Trophoblast cell (in vitro differentiated cells and primary cell): ENCODE data around the gene PKP4.

Experiments
- DNase-seq, 2 donors: peaks; one replicate each; pipeline ENCODE4 v3.0.0-alpha.2; 2016
- H2AFZ ChIP-seq: 2 replicates; pipeline ENCODE4 v1.6.1; 2013; ENCODE audit warnings: low read length, moderate library complexity, mild to moderate bottlenecking; ENCODE audit not compliant: insufficient read depth, poor library complexity
- H2AK5ac ChIP-seq: 2 replicates; pipeline ENCODE4 v1.6.1; 2013; ENCODE audit warnings: mild to moderate bottlenecking, low read length
- H2BK120ac ChIP-seq: 2 replicates; pipeline ENCODE4 v1.6.1; 2013; ENCODE audit warnings: low read length, mild to moderate bottlenecking, moderate library complexity; ENCODE audit not compliant: insufficient read depth, poor library complexity
- H2BK12ac ChIP-seq: 2 replicates; pipeline ENCODE4 v1.6.1; 2013; ENCODE audit warnings: mild to moderate bottlenecking, low read length, moderate library complexity
- H2BK5ac ChIP-seq: 2 replicates; pipeline ENCODE4 v1.6.1; 2013; ENCODE audit warnings: low read length, low read depth, moderate library complexity, mild to moderate bottlenecking; ENCODE audit not compliant: poor library complexity
- H3K14ac ChIP-seq: 2 replicates; pipeline ENCODE4 v1.6.1; 2013; ENCODE audit warnings: mild to moderate bottlenecking, low read length
- H3K18ac ChIP-seq: 2 replicates; pipeline ENCODE4 v1.6.1; 2013; ENCODE audit warnings: mild to moderate bottlenecking, low read length
- H3K23ac ChIP-seq: 2 replicates; pipeline ENCODE4 v1.6.1; 2013; ENCODE audit warnings: low read length
- H3K27ac ChIP-seq: 2 replicates; pipeline ENCODE4 v1.5.1; 2013; ENCODE audit warnings: low read depth, mild to moderate bottlenecking, inconsistent platforms, low read length, moderate library complexity
- H3K27me3 ChIP-seq: 2 replicates; pipeline ENCODE4 v1.6.1; 2013; ENCODE audit warnings: inconsistent platforms, mild to moderate bottlenecking, low read length, moderate library complexity; ENCODE audit not compliant: insufficient read depth
- H3K36me3 ChIP-seq, 2 experiments: 1 replicate in 1 of 2; 2 replicates in 1 of 2; pipeline ENCODE4 v1.6.1; 2013; ENCODE audit warnings: low read length in 2 of 2, mild to moderate bottlenecking in 2 of 2, moderate library complexity in 1 of 2; ENCODE audit not compliant: insufficient read depth in 2 of 2, control insufficient read depth in 1 of 2
- H3K4ac ChIP-seq: 2 replicates; pipeline ENCODE4 v1.6.1; 2013; ENCODE audit warnings: low read depth, mild to moderate bottlenecking, low read length, moderate library complexity
- H3K4me1 ChIP-seq, 2 experiments: 1 replicate in 1 of 2; 2 replicates in 1 of 2; pipeline ENCODE4 v1.6.1; 2013; ENCODE audit warnings: low read length in 2 of 2, mild to moderate bottlenecking in 2 of 2, moderate library complexity in 1 of 2; ENCODE audit not compliant: insufficient read depth in 2 of 2, control insufficient read depth in 1 of 2
- H3K4me2 ChIP-seq: 2 replicates; pipeline ENCODE4 v1.6.1; 2013; ENCODE audit warnings: inconsistent platforms, mild to moderate bottlenecking, low read length, moderate library complexity
- H3K4me3 ChIP-seq: 2 replicates; pipeline ENCODE4 v1.5.1; 2013; ENCODE audit warnings: mild to moderate bottlenecking, low read depth, low read length, inconsistent platforms
- H3K79me1 ChIP-seq: one replicate; pipeline ENCODE4 v1.6.1; 2013; ENCODE audit warnings: low read length
- H3K79me2 ChIP-seq: 2 replicates; pipeline ENCODE4 v1.6.1; 2013; ENCODE audit warnings: low read length, mild to moderate bottlenecking; ENCODE audit not compliant: control insufficient read depth, insufficient read depth, poor library complexity
- H3K9ac ChIP-seq: 2 replicates; pipeline ENCODE4 v1.6.1; 2013; ENCODE audit warnings: mild to moderate bottlenecking, low read length
- H3K9me3 ChIP-seq: 2 replicates; pipeline ENCODE4 v1.6.1; 2013; ENCODE audit warnings: low read depth, mild to moderate bottlenecking, control low read depth, inconsistent platforms, low read length; ENCODE audit not compliant: insufficient read depth
- H4K12ac ChIP-seq: 2 replicates; pipeline ENCODE4 v1.6.1; 2013; ENCODE audit warnings: low read depth, mild to moderate bottlenecking, low read length, moderate library complexity
- H4K8ac ChIP-seq: 2 replicates; pipeline ENCODE4 v1.6.1; 2013; ENCODE audit warnings: low read depth, mild to moderate bottlenecking, low read length, moderate library complexity
- H4K91ac ChIP-seq: one replicate; pipeline ENCODE4 v1.6.1; 2013; ENCODE audit warnings: low read depth, mild to moderate bottlenecking, low read length, moderate library complexity
- WGBS: extraction: QIAGEN DNeasy Blood & Tissue Kit; methylation state at CpG from one replicate; pipeline ENCODE4 v1.1.7; 2013; ENCODE audit warnings: missing lambda C conversion rate; ENCODE audit not compliant: insufficient read length, insufficient coverage; ENCODE audit errors: extremely low coverage; 5-methylcytosine and 5-hydroxymethylcytosine counted together

Gene PKP4

DNA sequence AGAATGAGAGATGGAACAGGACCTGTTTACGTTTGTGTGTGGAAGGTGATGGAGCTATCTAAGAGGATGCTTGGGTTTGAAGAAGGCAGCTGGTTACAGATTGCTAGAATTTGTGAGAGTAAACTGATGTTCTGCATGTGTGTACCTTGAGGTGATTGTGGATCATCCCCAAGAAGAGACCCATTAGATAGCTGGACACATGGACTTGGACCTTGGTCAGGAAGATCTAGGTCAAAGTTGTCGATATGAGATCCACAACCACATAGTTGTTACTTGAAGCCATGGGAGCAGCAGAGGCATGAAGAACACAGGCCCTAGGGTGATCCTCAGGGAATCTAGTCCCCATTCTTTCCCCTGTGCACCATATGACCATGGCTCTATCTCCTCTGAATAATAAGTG is 101.0 kb downstream of the PKP4 start:
- H3K27me3 ChIP-seq, result no peaks in the 10 kb centered on the region
- no peak overlapping the region for H2BK5ac ChIP-seq
- no peak overlapping the region for H4K8ac ChIP-seq
- H3K79me1 ChIP-seq, result no peaks in the 10 kb centered on the region
- H3K4me3 ChIP-seq, result no peak overlapping the region
- no peak overlapping the region for H3K4me2 ChIP-seq
- peaks cover 0 to 3% of the 10 kb centered on the region in 2 experiments for H3K36me3 ChIP-seq
- H2BK120ac ChIP-seq, result no peak overlapping the region
- no peak overlapping the region for H3K18ac ChIP-seq
- no peak overlapping the region for H3K14ac ChIP-seq
- H2AFZ ChIP-seq, result no peak overlapping the region
- no peak overlapping the region for H4K12ac ChIP-seq
- H2AK5ac ChIP-seq, result no peak overlapping the region
- no peak overlapping the region for H2BK12ac ChIP-seq
- no peak overlapping the region for H3K4ac ChIP-seq
- no peak for DNase-seq
- no peak overlapping the region for H4K91ac ChIP-seq
- H3K9ac ChIP-seq, result no peak overlapping the region
- no peak overlapping the region for H3K27ac ChIP-seq
- no peaks in the 10 kb centered on the region for H3K79me2 ChIP-seq
- no peak overlapping the region for H3K23ac ChIP-seq
- no peaks in the 10 kb centered on the region for H3K4me1 ChIP-seq
- no CpG with 5 or more reads among the region's 2 CpGs for WGBS
- no peaks in the 10 kb centered on the region for H3K9me3 ChIP-seq

- H3K79me2 ChIP-seq, result no peaks in the 10 kb centered on the region
- H3K79me1 ChIP-seq, result no peaks in the 10 kb centered on the region
- H3K36me3 ChIP-seq, result no peaks in the 10 kb centered on the region
- H3K9ac ChIP-seq, result no peak overlapping the region
- H3K4me2 ChIP-seq, result no peak overlapping the region
- no peaks in the 10 kb centered on the region for H3K9me3 ChIP-seq
- H2AK5ac ChIP-seq, result no peak overlapping the region
- no peak overlapping the region for H3K23ac ChIP-seq
- H3K4me1 ChIP-seq, result no peaks in the 10 kb centered on the region
- no peak overlapping the region for H3K4me3 ChIP-seq
- no peak overlapping the region for H3K18ac ChIP-seq
- H4K12ac ChIP-seq, result no peak overlapping the region
- H2BK5ac ChIP-seq, result no peak overlapping the region
- H2AFZ ChIP-seq, result no peak overlapping the region
- no peak overlapping the region for H2BK120ac ChIP-seq
- no peak overlapping the region for H3K14ac ChIP-seq
- H3K27me3 ChIP-seq, result no peaks in the 10 kb centered on the region
- no peak overlapping the region for H4K8ac ChIP-seq
- WGBS, result no CpG with 5 or more reads among the region's 4 CpGs
- no peak overlapping the region for H2BK12ac ChIP-seq
- no peak for DNase-seq
- H4K91ac ChIP-seq, result no peak overlapping the region
- no peak overlapping the region for H3K4ac ChIP-seq
- no peak overlapping the region for H3K27ac ChIP-seq
These were observed 102.5 kb downstream of the PKP4 start for GRCh38 chr2:158559252-158559651.

GRCh38 chr2:158560259-158560658 is 103.5 kb downstream of the PKP4 start:
- no peaks in the 10 kb centered on the region for H3K36me3 ChIP-seq
- no peaks in the 10 kb centered on the region for H3K79me1 ChIP-seq

GRCh38 chr2:158561054-158561453 is 104.3 kb downstream of the PKP4 start:
- Histone ChIP-seq H3K79me2 (no peaks in the 10 kb centered on the region), H2AFZ (no peak overlapping the region), H3K23ac (no peak overlapping the region), H3K18ac (no peak overlapping the region), H3K9me3 (no peaks in the 10 kb centered on the region), H2BK120ac (no peak overlapping the region), H3K4ac (no peak overlapping the region), H3K4me1 (no peaks in the 10 kb centered on the region), H4K91ac (no peak overlapping the region), H4K12ac (no peak overlapping the region), H3K4me2 (no peak overlapping the region), H2AK5ac (no peak overlapping the region), H2BK12ac (no peak overlapping the region), H2BK5ac (no peak overlapping the region), H4K8ac (no peak overlapping the region), H3K4me3 (no peak overlapping the region), H3K27me3 (no peaks in the 10 kb centered on the region), H3K79me1 (no peaks in the 10 kb centered on the region), H3K36me3 (no peaks in the 10 kb centered on the region), H3K27ac (no peak overlapping the region), H3K14ac (no peak overlapping the region), H3K9ac (no peak overlapping the region)
- no CpG with 5 or more reads among the region's 3 CpGs for WGBS
- DNase-seq, result no peak

More at GRCh38 chr2:158560259-158560658, 103.5 kb downstream of the PKP4 start:
- no peak for DNase-seq
- H3K4me1 ChIP-seq, result no peaks in the 10 kb centered on the region
- no peak overlapping the region for H2AK5ac ChIP-seq
- H3K27ac ChIP-seq, result no peak overlapping the region
- H3K27me3 ChIP-seq, result no peaks in the 10 kb centered on the region
- no peak overlapping the region for H3K4ac ChIP-seq
- H3K18ac ChIP-seq, result no peak overlapping the region
- no peak overlapping the region for H2BK120ac ChIP-seq
- no peaks in the 10 kb centered on the region for H3K9me3 ChIP-seq
- no peak overlapping the region for H4K8ac ChIP-seq
- H3K23ac ChIP-seq, result no peak overlapping the region
- H2BK5ac ChIP-seq, result no peak overlapping the region
- no peak overlapping the region for H3K9ac ChIP-seq
- no peak overlapping the region for H4K91ac ChIP-seq
- H3K4me2 ChIP-seq, result no peak overlapping the region
- H3K79me2 ChIP-seq, result no peaks in the 10 kb centered on the region
- no peak overlapping the region for H2BK12ac ChIP-seq
- H2AFZ ChIP-seq, result no peak overlapping the region
- no peak overlapping the region for H3K14ac ChIP-seq
- no peak overlapping the region for H3K4me3 ChIP-seq
- no peak overlapping the region for H4K12ac ChIP-seq
